Measurements from ENCODE around the gene SPAG16.
"Not testable (repeated sequence)": the region's sequence is repeated elsewhere in the genome, so short reads cannot be mapped to it uniquely, and the experiment has no call there.

The SPAG16 gene

DNA sequence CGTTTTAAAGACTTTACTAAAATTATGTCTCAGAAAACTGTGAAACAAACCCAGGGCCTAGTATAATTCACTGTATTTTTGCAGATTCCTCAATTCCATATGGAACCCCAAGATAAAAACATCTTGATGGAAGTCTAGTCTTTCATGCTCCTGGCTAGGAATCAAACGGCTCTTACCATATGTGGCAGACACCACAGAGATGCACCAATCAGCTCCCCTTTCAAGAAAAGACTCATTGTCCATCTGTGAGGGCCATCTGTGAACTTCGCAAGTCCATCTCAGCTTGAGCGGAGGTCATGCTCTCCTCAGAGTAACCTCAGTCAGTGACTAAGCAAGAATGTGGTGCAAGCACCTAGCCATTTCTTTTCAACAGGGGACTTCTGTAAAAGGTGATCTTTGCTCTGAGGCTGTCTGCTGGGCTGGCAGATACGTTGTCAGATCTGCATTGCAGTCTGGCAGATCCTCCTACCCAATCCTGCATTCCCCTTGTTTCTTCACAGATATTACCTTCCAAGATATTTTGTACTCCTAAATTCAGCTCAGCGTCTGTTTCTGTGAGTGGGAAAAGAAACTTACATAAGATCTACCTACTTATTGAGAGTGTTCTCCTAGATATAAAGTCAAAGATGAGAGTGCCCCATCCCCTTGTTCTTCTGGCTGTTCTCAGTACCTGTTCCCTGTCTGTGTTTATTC lies 419.3 kb downstream of the SPAG16 start:
- Histone ChIP-seq H3K9me3 (ENCODE audit: insufficient read depth, low read depth, low read length) (peaks cover 5% of the 10 kb centered on the region; the same call in 1 of the 2 replicates), H3K36me3 (ENCODE audit: insufficient read depth, low read length) (no peaks in the 10 kb centered on the region), H3K4me3 (ENCODE audit: low read length) (no peak overlapping the region), H3K27ac (ENCODE audit: low read depth, low read length) (no peak overlapping the region), H3K4me1 (ENCODE audit: insufficient read depth, low read length) (no peaks in the 10 kb centered on the region), H3K27me3 (ENCODE audit: insufficient read depth, low read length) (no peaks in the 10 kb centered on the region), H3K9ac (ENCODE audit: low read depth, low read length) (no peak overlapping the region)
- 94% methylated on average over 5 of the region's 6 CpGs for WGBS

DNA sequence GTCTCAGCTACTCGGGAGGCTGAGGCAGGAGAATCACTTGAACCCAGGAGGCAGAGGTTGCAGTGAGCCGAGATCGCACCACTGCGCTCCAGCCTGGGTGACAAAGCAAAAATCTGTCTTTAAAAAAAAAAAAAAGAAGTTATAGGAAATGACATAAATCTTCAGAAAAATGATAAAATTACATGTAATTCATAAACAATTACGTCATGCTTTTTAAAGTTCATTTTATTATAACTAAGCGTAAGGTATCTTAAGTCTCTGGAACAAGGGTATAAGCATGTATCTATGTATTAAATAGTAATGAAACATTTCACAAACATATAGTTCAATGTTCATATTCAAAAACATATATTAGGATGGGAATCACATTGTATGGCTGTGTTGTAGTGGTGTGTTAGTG lies 425.9 kb downstream of the SPAG16 start:
- Histone ChIP-seq H3K9me3 (ENCODE audit: insufficient read depth, low read depth, low read length) (no peaks in the 10 kb centered on the region), H3K27ac (ENCODE audit: low read depth, low read length) (no peak overlapping the region), H3K36me3 (ENCODE audit: insufficient read depth, low read length) (no peaks in the 10 kb centered on the region), H3K9ac (ENCODE audit: low read depth, low read length) (no peak overlapping the region), H3K4me1 (ENCODE audit: insufficient read depth, low read length) (no peaks in the 10 kb centered on the region), H3K4me3 (ENCODE audit: low read length) (no peak overlapping the region), H3K27me3 (ENCODE audit: insufficient read depth, low read length) (no peaks in the 10 kb centered on the region)
- WGBS = 95% methylated on average over 4 of the region's 6 CpGs

DNA sequence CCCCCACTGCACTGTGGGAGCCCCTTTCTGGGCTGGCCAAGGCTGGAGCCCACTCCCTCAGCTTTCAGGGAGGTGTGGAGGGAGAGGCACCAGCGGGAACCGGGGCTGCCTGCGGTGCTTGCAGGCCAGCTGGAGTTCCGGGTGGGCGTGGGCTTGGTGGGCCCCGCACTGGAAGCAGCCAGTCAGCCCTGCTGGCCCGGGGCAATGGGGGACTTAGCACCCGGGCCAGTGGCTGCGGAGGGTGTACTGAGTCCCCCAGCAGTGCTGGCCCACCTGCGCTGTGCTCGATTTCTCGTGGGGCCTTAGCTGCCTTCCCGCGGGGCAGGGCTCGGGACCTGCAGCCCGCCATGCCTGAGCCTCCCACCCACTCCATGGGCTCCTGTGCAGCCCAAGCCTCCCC lies 434.1 kb downstream of the SPAG16 start:
- 97% methylated on average over 14 of the region's 16 CpGs for WGBS
- not testable (repeated sequence) for H3K4me1 ChIP-seq (ENCODE audit: insufficient read depth, low read length); H3K27me3 ChIP-seq (ENCODE audit: insufficient read depth, low read length); H3K27ac ChIP-seq (ENCODE audit: low read depth, low read length); H3K9me3 ChIP-seq (ENCODE audit: insufficient read depth, low read depth, low read length); H3K9ac ChIP-seq (ENCODE audit: low read depth, low read length); H3K36me3 ChIP-seq (ENCODE audit: insufficient read depth, low read length); H3K4me3 ChIP-seq (ENCODE audit: low read length)

DNA sequence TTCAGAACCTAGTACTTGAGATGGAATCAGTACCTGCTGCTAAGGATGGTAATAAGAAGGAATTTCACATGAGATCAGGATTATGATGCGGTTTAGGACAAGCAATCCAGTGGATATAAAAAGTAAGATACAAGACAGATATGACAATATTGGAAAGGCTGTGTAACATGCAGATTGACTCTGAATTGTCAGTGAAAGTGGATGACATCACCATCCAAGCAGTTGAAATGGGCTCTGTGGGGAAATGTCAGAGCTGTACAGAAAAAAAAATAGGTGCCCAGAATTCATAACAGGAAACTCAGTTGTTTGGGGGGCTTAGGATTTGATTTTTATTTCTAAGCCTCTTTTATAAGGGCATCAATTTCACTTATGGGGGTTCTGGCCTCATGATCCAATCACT lies 438.3 kb downstream of the SPAG16 start:
- Histone ChIP-seq H3K27me3 (ENCODE audit: insufficient read depth, low read length) (no peaks in the 10 kb centered on the region), H3K9ac (ENCODE audit: low read depth, low read length) (no peak overlapping the region), H3K4me1 (ENCODE audit: insufficient read depth, low read length) (peaks cover 15% of the 10 kb centered on the region), H3K27ac (ENCODE audit: low read depth, low read length) (no peak overlapping the region), H3K4me3 (ENCODE audit: low read length) (no peak overlapping the region), H3K36me3 (ENCODE audit: insufficient read depth, low read length) (no peaks in the 10 kb centered on the region), H3K9me3 (ENCODE audit: insufficient read depth, low read depth, low read length) (peaks cover 3% of the 10 kb centered on the region; the same call in 1 of the 2 replicates)
- 98% methylated on average over 1 of the region's 1 CpG for WGBS

DNA sequence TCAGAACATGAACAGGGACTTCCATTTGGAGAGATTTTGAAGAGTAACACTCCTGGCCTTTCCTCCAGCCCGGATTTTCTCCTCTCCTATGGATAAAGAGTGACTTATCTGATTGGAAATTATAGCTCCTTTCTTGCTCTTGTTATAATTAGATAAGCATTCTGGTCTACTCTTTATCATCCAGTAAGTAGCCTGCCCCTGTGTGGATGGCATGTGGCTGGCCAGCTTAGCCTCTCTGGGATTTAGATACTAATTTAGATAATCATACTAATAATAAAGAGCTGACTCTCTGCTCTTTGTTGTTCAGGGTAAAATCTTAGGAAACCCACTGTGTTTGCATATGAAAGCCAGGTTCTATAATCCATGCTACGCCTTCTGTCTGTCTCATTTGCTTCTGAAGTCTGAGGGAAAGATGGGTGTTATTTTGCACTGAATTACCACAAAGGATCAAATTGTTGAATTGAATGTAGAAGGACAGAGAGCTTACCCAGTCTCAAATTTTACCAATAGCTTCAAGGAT lies 438.8 kb downstream of the SPAG16 start:
- H3K4me1 ChIP-seq (ENCODE audit: insufficient read depth, low read length) = peaks cover 15% of the 10 kb centered on the region
- H3K4me3 ChIP-seq (ENCODE audit: low read length) = no peak overlapping the region
- H3K9ac ChIP-seq (ENCODE audit: low read depth, low read length) = no peak overlapping the region
- peaks cover 3% of the 10 kb centered on the region; the same call in 1 of the 2 replicates for H3K9me3 ChIP-seq (ENCODE audit: insufficient read depth, low read depth, low read length)
- no peaks in the 10 kb centered on the region for H3K27me3 ChIP-seq (ENCODE audit: insufficient read depth, low read length)
- 69% methylated on average over 2 of the region's 2 CpGs for WGBS
- peak overlapping the region; percentile 42; the same call in 1 of the 2 replicates for H3K27ac ChIP-seq (ENCODE audit: low read depth, low read length)
- no peaks in the 10 kb centered on the region for H3K36me3 ChIP-seq (ENCODE audit: insufficient read depth, low read length)

DNA sequence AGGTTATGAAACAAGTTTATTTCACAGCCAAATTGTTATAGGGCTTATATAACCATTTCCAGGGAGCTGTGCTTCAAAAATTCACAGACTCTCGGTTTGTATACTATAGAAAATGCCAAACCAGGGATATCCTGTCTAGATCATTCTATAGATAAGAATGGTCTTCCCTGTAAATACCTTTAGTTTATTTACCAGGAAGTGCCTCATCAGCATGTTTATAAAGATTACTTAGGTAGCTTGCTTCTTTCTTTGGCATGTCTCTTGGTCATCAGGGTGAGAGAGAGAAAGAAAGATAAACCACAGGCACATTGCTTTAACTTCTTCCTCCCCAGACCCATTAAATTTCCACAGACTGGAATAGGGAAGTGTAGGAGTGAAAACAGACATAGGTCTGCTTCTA lies 439.4 kb downstream of the SPAG16 start:
- no CpG with 5 or more reads among the region's 1 CpG for WGBS
- peaks cover 15% of the 10 kb centered on the region for H3K4me1 ChIP-seq (ENCODE audit: insufficient read depth, low read length)
- H3K9me3 ChIP-seq (ENCODE audit: insufficient read depth, low read depth, low read length) = peaks cover 3% of the 10 kb centered on the region; the same call in 1 of the 2 replicates
- H3K4me3 ChIP-seq (ENCODE audit: low read length) = no peak overlapping the region
- H3K27ac ChIP-seq (ENCODE audit: low read depth, low read length) = peak overlapping the region; percentile 42
- H3K9ac ChIP-seq (ENCODE audit: low read depth, low read length) = no peak overlapping the region
- no peaks in the 10 kb centered on the region for H3K27me3 ChIP-seq (ENCODE audit: insufficient read depth, low read length)
- H3K36me3 ChIP-seq (ENCODE audit: insufficient read depth, low read length) = no peaks in the 10 kb centered on the region

DNA sequence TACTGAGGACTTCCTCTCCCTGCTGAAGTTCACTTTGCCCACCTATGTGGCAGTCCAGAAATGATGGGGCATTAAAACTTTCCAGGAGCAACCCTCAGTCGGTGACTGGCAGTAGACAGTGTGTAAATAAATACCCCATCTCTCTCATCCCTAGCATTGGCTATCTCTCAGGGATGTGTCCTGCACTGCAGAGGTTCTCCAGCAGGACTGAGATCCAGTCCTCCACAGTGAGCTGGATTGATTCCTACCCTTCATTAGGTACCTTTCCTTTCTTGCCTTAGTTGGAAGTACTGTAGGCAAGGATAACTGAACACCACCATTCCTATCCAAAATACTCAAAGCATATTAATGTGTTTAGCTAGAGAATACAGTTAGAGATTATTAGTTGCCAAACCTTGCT lies 441.8 kb downstream of the SPAG16 start:
- 87% methylated on average over 1 of the region's 1 CpG for WGBS
- Histone ChIP-seq H3K9ac (ENCODE audit: low read depth, low read length) (no peak overlapping the region), H3K4me1 (ENCODE audit: insufficient read depth, low read length) (peaks cover 15% of the 10 kb centered on the region), H3K27me3 (ENCODE audit: insufficient read depth, low read length) (no peaks in the 10 kb centered on the region), H3K9me3 (ENCODE audit: insufficient read depth, low read depth, low read length) (no peaks in the 10 kb centered on the region), H3K4me3 (ENCODE audit: low read length) (no peak overlapping the region), H3K27ac (ENCODE audit: low read depth, low read length) (no peak overlapping the region), H3K36me3 (ENCODE audit: insufficient read depth, low read length) (no peaks in the 10 kb centered on the region)

DNA sequence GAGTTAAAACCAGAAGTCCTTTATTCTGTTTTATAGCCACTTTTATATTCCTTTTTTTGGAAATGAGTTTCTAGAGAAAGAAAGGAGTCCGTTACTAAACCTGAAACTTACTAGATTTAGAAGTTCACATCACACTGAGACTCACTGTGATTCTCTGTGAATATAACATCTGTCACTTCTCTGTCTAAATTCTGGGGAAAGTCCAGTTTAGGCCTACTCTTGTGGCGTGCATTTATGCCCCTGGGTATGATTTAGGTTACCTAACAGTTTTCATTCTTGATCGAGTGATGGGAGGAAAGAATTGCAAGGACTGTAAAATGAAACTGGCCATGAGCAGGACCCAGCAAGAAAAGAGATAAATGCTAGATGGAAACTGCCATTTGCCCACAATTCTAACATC lies 449.6 kb downstream of the SPAG16 start:
- Histone ChIP-seq H3K27ac (ENCODE audit: low read depth, low read length) (no peak overlapping the region), H3K9me3 (ENCODE audit: insufficient read depth, low read depth, low read length) (no peaks in the 10 kb centered on the region), H3K27me3 (ENCODE audit: insufficient read depth, low read length) (no peaks in the 10 kb centered on the region), H3K4me1 (ENCODE audit: insufficient read depth, low read length) (no peaks in the 10 kb centered on the region), H3K4me3 (ENCODE audit: low read length) (no peak overlapping the region), H3K36me3 (ENCODE audit: insufficient read depth, low read length) (no peaks in the 10 kb centered on the region), H3K9ac (ENCODE audit: low read depth, low read length) (no peak overlapping the region)
- 90% methylated on average over 2 of the region's 3 CpGs for WGBS

DNA sequence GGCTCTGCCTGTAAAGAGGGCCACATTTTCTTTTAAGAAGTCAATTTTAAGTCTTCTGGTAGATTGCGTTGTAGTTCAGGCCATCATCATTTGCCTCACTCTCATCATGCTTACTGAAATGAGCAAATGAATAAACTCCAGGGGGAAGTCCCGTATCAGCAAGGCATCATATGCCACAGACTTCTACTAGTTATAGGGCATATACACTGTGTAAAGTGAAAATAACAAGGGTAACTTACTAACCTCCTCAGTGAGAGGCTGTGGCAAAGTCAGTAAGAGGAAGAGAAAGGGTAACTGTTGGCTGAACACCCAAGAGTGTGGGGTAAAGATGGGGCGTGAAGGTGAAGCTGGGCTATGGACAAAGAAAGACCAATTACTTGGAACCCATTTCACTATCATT lies 456.2 kb downstream of the SPAG16 start:
- Histone ChIP-seq H3K9ac (ENCODE audit: low read depth, low read length) (no peak overlapping the region), H3K27ac (ENCODE audit: low read depth, low read length) (no peak overlapping the region), H3K36me3 (ENCODE audit: insufficient read depth, low read length) (no peaks in the 10 kb centered on the region), H3K9me3 (ENCODE audit: insufficient read depth, low read depth, low read length) (no peaks in the 10 kb centered on the region), H3K4me3 (ENCODE audit: low read length) (no peak overlapping the region), H3K27me3 (ENCODE audit: insufficient read depth, low read length) (no peaks in the 10 kb centered on the region), H3K4me1 (ENCODE audit: insufficient read depth, low read length) (no peaks in the 10 kb centered on the region)
- WGBS = 100% methylated on average over 2 of the region's 3 CpGs

DNA sequence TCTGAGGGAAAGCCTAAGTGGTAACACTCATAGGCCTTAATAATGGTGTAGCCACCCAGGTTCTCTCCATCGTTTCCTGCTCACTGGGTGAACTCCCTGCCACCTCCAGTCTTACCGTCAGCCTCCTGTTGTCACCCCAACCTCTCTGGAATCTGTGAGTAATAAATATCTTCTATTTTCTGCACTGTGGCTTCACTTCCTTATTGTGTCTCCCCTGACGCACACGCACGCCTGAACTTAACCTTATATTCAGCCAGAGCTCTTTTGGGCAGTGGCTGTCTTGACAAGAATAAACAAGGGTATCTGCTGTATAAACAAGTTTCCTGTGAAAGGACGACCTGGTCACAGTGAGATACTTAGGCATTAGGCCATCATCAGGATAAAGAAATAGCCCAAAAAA lies 467.2 kb downstream of the SPAG16 start:
- WGBS = 88% methylated on average over 6 of the region's 6 CpGs
- H3K27ac ChIP-seq (ENCODE audit: low read depth, low read length) = no peak overlapping the region
- H3K27me3 ChIP-seq (ENCODE audit: insufficient read depth, low read length) = no peaks in the 10 kb centered on the region
- peaks cover 1% of the 10 kb centered on the region for H3K4me1 ChIP-seq (ENCODE audit: insufficient read depth, low read length)
- no peak overlapping the region for H3K9ac ChIP-seq (ENCODE audit: low read depth, low read length)
- no peaks in the 10 kb centered on the region for H3K36me3 ChIP-seq (ENCODE audit: insufficient read depth, low read length)
- H3K4me3 ChIP-seq (ENCODE audit: low read length) = no peak overlapping the region
- no peaks in the 10 kb centered on the region for H3K9me3 ChIP-seq (ENCODE audit: insufficient read depth, low read depth, low read length)

DNA sequence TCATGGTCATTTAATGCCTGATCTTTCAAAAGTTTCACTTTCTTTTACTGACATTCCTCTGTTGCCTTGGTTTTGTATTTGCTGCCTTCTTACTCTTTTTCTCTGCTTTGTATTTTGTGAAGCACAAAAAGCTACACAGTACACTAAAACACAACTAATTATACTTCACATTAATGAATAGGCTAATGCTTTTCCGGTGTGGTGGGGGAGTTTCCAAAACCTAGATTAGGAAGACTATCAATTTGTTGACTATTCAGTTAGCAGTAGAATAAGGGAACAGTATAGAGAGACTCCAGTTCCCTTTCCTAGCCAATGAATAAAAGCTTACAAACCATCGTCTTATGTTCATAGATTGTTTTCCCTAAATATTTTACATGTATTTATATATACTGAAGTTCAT lies 468.3 kb downstream of the SPAG16 start:
- Histone ChIP-seq H3K4me1 (ENCODE audit: insufficient read depth, low read length) (peaks cover 3% of the 10 kb centered on the region), H3K27ac (ENCODE audit: low read depth, low read length) (no peak overlapping the region), H3K9me3 (ENCODE audit: insufficient read depth, low read depth, low read length) (no peaks in the 10 kb centered on the region), H3K9ac (ENCODE audit: low read depth, low read length) (no peak overlapping the region), H3K36me3 (ENCODE audit: insufficient read depth, low read length) (no peaks in the 10 kb centered on the region), H3K27me3 (ENCODE audit: insufficient read depth, low read length) (no peaks in the 10 kb centered on the region), H3K4me3 (ENCODE audit: low read length) (no peak overlapping the region)
- WGBS = no CpG with 5 or more reads among the region's 2 CpGs

DNA sequence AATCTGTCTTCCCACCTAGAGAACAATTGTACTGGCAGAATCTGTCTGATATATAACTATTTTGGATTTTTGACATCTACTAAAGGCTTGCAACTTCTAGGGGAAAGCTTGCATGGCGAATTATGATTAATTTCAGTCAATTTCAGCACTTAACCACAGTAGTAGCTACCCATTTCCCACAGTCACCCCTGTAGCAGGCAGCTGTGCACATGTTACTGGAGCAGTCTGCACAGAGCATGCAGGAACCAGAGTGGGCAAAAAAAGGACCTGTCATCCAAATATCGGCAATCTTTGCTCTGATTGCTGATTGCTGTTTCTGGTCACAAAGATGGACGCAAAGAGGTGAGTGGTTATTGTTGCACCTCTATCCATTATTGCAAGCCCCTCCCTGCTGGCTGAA lies 473.3 kb downstream of the SPAG16 start:
- Histone ChIP-seq H3K9ac (ENCODE audit: low read depth, low read length) (no peak overlapping the region), H3K4me3 (ENCODE audit: low read length) (no peak overlapping the region), H3K9me3 (ENCODE audit: insufficient read depth, low read depth, low read length) (no peaks in the 10 kb centered on the region), H3K27me3 (ENCODE audit: insufficient read depth, low read length) (no peaks in the 10 kb centered on the region), H3K4me1 (ENCODE audit: insufficient read depth, low read length) (peaks cover 3% of the 10 kb centered on the region), H3K27ac (ENCODE audit: low read depth, low read length) (no peak overlapping the region), H3K36me3 (ENCODE audit: insufficient read depth, low read length) (no peaks in the 10 kb centered on the region)
- 97% methylated on average over 3 of the region's 3 CpGs for WGBS
